ENCODE results near the gene STX4.
"Not testable (repeated sequence)": the region's sequence is repeated elsewhere in the genome, so short reads cannot be mapped to it uniquely, and the experiment has no call there.

STX4 gene

GRCh38 chr16:31010585-31011325 is 22.6 kb upstream of the STX4 start, which contains the start of gene STX1B:
Gene STX1B, minus strand, starts transcription at chr16:31010638. Its CDS starts 242 bp downstream, at chr16:31010396.
- no peak for DNase-seq (ENCODE audit: low read depth)
- TF ChIP-seq CTCF (conservative IDR thresholded peaks at IDR 0.05; ENCODE audit: low read depth, low read length), result no peak
- peak within 1 kb of the TSS; percentile 45 for H3K4me3 ChIP-seq (ENCODE audit: low read length)

- not testable (repeated sequence) for H3K4me3 ChIP-seq (ENCODE audit: low read length); DNase-seq (ENCODE audit: low read depth)
Observed at GRCh38 chr16:31011815-31012214, 21.5 kb upstream of the STX4 start.

GRCh38 chr16:31013292-31013691 is 20.1 kb upstream of the STX4 start:
- DNase-seq (ENCODE audit: low read depth); H3K4me3 ChIP-seq (ENCODE audit: low read length): not testable (repeated sequence)

- H3K4me3 ChIP-seq (ENCODE audit: low read length), result no peak overlapping the region
- DNase-seq (ENCODE audit: low read depth), result no peak
- TF ChIP-seq CTCF (conservative IDR thresholded peaks at IDR 0.05; ENCODE audit: low read depth, low read length), result no peak
Observed at GRCh38 chr16:31016018-31016417, 17.3 kb upstream of the STX4 start.

- DNase-seq (ENCODE audit: low read depth); H3K4me3 ChIP-seq (ENCODE audit: low read length): not testable (repeated sequence)
Observed at GRCh38 chr16:31017756-31018155, 15.6 kb upstream of the STX4 start.

- H3K4me3 ChIP-seq (ENCODE audit: low read length), result no peak overlapping the region
- no peak for TF ChIP-seq CTCF (conservative IDR thresholded peaks at IDR 0.05; ENCODE audit: low read depth, low read length)
- DNase-seq (ENCODE audit: low read depth), result no peak
Observed at GRCh38 chr16:31020536-31020935, 12.8 kb upstream of the STX4 start.

GRCh38 chr16:31022544-31023251 is 10.7 kb upstream of the STX4 start:
- TF ChIP-seq CTCF (conservative IDR thresholded peaks at IDR 0.05; ENCODE audit: low read depth, low read length), result no peak
- DNase-seq (ENCODE audit: low read depth), result no peak
- no peak overlapping the region for H3K4me3 ChIP-seq (ENCODE audit: low read length)

- H3K4me3 ChIP-seq (ENCODE audit: low read length), result no peak overlapping the region
Observed at GRCh38 chr16:31023252-31023602, 10.1 kb upstream of the STX4 start.

More at GRCh38 chr16:31023252-31023602, 10.1 kb upstream of the STX4 start:
- DNase-seq (ENCODE audit: low read depth), result no peak
- TF ChIP-seq CTCF (conservative IDR thresholded peaks at IDR 0.05; ENCODE audit: low read depth, low read length), result no peak
